Measurements from ENCODE around the gene KNOP1. TPM values are rescaled to one million over a fixed set of nuclear protein-coding genes. Genes with fewer than 3 reads are reported as not detected.

KNOP1 gene
- total RNA-seq, 1 experiment from 2014 or later = 70.1 TPM

GRCh38 chr16:19746561-19746960, 28.5 kb upstream of the KNOP1 start:
- DNase-seq (ENCODE audit: low read depth, low spot score) (no peak), ATAC-seq (no peak)
- no peaks in the 10 kb centered on the region for H3K9me3 ChIP-seq (ENCODE audit: control insufficient read depth, insufficient read depth, low read depth, low read length)
- no peaks in the 10 kb centered on the region for H3K36me3 ChIP-seq (ENCODE audit: control insufficient read depth, insufficient read depth, low read length)
- BruUV-seq (replicated peaks) = no TSS peak
- in situ Hi-C loops (cut with HindIII; ENCODE audit: low pct_unique_long_range_greater_than_20kb, low sequenced_read_pairs) = no loop called here
- ChIA-PET POLR2A (interaction anchor here (0.7 kb wide), 1 partner anchor 151 kb away, joined by 4 read pairs; no protein-coding TSS in a partner anchor), CTCF (interaction anchor here (0.7 kb wide), 1 partner anchor 496 kb away, joined by 5 read pairs; no protein-coding TSS in a partner anchor)
- no peaks in the 10 kb centered on the region for H3K27me3 ChIP-seq (ENCODE audit: control insufficient read depth, insufficient read depth, low read length)
- no peak for TF ChIP-seq CTCF (IDR thresholded peaks at IDR 0.05)
- H3K27ac ChIP-seq (ENCODE audit: low read length) = no peak overlapping the region
- H3K4me1 ChIP-seq (ENCODE audit: control insufficient read depth, insufficient read depth, low read length) = no peaks in the 10 kb centered on the region
- H3K4me3 ChIP-seq (ENCODE audit: low read depth in 2 of 2, low read length in 2 of 2) = no peak overlapping the region
- intact Hi-C loops (cut with micrococcal nuclease; ENCODE audit: unreplicated experiment) = no loop called here

GRCh38 chr16:19745286-19746010, 27.4 kb upstream of the KNOP1 start:
- no TSS peak for BruUV-seq (replicated peaks)
- no peaks in the 10 kb centered on the region for H3K4me1 ChIP-seq (ENCODE audit: control insufficient read depth, insufficient read depth, low read length)
- no peak overlapping the region for H3K27ac ChIP-seq (ENCODE audit: low read length)
- intact Hi-C loops (cut with micrococcal nuclease; ENCODE audit: unreplicated experiment) (no loop called here), in situ Hi-C loops (cut with HindIII; ENCODE audit: low pct_unique_long_range_greater_than_20kb, low sequenced_read_pairs) (no loop called here)
- DNase-seq (ENCODE audit: low read depth, low spot score) (no peak), ATAC-seq (no peak)
- H3K27me3 ChIP-seq (ENCODE audit: control insufficient read depth, insufficient read depth, low read length) = no peaks in the 10 kb centered on the region
- POLR2A ChIA-PET = no interaction called here
- TF ChIP-seq REST (IDR thresholded peaks at IDR 0.05; ENCODE audit: insufficient read depth in 1 of 2, low read depth in 2 of 2, low read length in 1 of 2) (no peak), TCF7L2 (IDR thresholded peaks at IDR 0.05; ENCODE audit: low read depth, low read length) (no peak), SIN3A (IDR thresholded peaks at IDR 0.05; ENCODE audit: borderline replicate concordance, insufficient read depth, low read depth, low read length) (no peak), CTCF (IDR thresholded peaks at IDR 0.05) (no peak)
- CTCF ChIA-PET = interaction anchor here (0.6 kb wide), 1 partner anchor 121 kb away, joined by 3 read pairs; no protein-coding TSS in a partner anchor
- H3K4me3 ChIP-seq (ENCODE audit: low read depth in 2 of 2, low read length in 2 of 2) = no peak overlapping the region
- no peaks in the 10 kb centered on the region for H3K9me3 ChIP-seq (ENCODE audit: control insufficient read depth, insufficient read depth, low read depth, low read length)
- H3K36me3 ChIP-seq (ENCODE audit: control insufficient read depth, insufficient read depth, low read length) = no peaks in the 10 kb centered on the region
